Measurements from ENCODE around the gene AKR1C4.
"Not testable (repeated sequence)": the region's sequence is repeated elsewhere in the genome, so short reads cannot be mapped to it uniquely, and the experiment has no call there.

The AKR1C4 gene

DNA sequence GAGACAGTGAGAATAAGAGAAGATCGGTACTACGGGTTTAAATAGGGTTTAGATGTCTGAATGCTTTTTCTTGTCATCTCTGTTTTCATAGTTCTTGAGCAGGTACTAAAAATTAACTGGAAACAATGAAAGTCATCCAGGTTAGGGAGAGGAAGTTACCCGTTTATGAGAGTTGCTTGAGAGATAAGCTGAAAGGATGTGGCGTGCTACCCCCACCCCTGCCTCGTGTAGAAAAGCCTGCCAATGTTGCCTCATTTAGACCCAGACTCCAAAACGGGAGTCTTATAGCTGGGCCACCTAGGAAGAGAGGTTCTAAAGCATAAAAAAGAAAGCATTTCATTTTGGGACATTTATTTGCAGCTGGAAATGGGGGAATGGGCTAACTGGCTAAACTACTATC, 10.2 kb downstream of the AKR1C4 start:
- DNase-seq (ENCODE audit: low read depth in 2 of 2), result no peak

DNA sequence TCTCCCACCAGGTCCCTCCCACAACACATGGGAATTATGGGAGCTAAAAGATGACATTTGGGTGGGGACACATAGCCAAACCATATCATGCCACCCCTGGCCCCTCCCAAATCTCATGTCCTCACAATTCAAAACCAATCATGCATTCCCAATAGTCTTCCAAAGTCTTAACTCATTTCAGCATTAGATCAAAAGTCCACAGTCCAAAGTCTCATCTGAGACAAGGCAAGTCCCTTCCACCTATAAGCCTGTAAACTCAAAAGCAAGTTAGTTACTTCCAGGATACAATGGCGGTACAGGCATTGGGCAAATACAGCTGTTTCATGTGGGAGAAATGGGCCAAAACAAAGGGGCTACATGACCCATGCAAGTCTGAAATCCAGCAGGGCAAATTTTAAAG, 13.1 kb downstream of the AKR1C4 start:
- not testable (repeated sequence) for DNase-seq (ENCODE audit: low read depth in 2 of 2)

DNA sequence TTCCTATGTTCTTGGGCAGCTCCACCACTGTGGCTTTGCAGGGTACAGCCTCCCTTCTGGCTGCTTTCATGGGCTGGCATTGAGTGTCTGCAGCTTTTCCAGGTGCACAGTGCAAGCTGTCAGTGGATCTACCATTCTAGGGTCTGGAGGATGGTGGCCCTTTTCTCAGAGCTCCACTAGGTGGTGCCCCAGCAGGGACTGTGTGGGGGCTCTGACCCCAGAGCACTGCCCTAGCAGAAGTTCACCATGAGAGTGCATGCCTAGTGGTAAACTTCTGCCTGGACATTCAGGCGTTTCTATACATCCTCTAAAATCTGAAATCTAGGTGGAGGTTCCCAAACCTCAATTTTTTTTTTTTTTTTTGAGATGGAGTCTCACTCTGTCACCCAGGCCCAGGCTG, 13.6 kb downstream of the AKR1C4 start:
- not testable (repeated sequence) for DNase-seq (ENCODE audit: low read depth in 2 of 2)

DNA sequence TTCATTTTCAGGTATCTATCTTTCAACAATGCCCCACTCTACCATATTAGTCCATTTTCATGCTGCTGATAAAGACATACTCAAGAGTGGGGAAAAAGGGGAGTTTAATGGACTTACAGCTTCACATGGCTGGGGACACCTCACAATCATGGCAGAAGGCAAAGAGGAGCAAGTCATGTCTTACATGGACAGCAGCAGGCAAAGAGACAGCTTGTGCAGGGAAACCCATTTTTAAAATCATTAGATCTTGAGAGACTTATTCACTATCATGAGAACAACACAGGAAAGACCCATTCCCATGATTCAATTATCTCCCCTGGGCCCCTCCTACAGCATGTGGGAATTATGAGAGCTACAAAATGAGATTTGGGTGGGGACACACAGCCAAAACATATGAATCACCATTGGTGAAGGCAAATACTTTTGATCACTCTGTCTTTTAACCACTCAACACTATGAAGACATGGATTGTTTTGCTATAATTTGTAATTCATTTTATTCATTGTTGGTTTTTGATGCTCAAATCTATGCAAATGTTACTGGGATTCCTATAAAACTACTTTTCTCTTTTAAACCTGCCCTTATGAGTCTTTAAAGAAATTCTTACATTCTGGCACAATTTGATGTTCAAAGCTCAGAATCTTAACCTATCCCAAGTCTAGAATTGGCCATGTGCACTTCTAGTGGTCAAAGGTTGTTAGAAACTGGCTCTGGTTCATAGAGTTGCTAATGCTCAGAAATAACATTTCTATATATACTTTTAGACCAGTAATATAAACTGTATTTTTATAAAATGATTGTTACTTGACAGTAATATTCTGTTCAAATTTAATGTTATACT, 15.3 kb downstream of the AKR1C4 start:
- no peak for DNase-seq (ENCODE audit: low read depth in 2 of 2)

DNA sequence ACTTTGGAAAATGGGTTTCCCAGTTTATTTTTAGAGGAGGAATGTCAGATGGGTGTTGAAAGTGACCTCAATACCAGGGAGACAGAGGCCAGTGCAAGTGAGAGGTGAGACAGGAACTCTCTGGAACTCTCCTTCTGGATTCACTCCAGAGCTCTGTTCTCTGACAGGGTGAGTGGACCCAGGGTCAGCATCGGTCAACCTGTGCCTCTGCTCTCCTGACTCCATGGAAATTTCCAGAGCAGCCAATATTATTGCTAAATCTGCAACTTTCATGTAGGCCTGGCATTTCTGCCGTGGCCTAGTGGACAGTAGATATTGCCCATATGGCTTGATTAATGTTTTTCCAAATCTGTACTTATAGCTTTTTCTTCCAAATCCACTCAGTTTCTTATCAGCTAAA, 20.2 kb downstream of the AKR1C4 start:
- DNase-seq (ENCODE audit: low read depth in 2 of 2), result no peak

DNA sequence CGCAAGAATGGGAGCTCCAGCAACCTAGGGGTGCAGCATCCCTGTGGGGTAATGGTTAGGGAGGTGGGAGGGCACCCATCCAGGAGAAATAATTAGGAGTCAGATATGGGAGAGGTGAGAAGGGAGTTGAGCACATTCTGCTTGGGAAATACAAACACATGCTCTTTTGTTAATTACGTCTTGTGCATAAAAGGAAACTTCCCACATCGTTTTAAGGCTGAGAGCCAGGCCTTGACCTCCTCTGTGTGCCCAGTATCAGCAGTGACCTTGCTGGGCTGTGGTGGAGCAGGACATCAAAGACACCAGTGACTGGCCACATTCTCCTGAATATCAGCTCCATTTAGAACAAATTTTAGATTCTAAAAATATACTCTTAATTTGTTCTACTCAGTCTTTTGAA, 22.6 kb downstream of the AKR1C4 start:
- DNase-seq (ENCODE audit: low read depth in 2 of 2), result no peak

DNA sequence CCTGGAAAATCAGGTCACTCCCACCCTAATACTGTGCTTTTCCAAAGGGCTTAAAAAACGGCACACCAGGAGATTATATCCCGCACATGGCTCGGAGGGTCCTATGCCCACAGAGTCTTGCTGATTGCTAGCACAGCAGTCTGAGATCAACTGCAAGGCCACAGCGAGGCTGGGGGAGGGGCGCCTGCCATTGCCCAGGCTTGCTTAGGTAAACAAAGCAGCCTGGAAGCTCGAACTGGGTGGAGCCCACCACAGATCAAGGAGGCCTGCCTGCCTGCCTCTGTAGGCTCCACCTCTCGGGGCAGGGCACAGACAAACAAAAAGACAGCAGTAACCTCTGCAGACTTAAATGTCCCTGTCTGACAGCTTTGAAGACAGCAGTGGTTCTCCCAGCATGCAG, 26.3 kb downstream of the AKR1C4 start:
- not testable (repeated sequence) for DNase-seq (ENCODE audit: low read depth in 2 of 2)

DNA sequence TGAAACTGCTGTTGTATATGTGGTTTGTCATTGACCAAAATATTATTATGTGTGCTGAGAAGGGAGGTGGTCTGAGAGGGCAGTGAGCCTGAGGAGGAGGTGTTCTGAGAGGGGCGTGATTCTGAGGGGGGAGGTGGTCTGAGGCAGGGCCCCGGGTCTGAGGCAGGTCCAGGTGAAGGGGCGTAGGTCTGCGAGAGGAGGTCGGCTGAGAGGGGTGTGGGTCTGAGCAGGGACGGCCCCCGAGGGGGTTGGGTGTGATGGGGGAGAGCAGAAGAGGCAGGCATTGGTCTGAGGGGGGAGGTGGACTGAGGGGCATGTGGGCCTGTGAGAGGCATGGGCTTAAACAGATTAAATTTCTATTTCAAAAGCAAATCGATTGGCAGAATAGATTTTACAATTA, 32.4 kb downstream of the AKR1C4 start:
- no peak for DNase-seq (ENCODE audit: low read depth in 2 of 2)

DNA sequence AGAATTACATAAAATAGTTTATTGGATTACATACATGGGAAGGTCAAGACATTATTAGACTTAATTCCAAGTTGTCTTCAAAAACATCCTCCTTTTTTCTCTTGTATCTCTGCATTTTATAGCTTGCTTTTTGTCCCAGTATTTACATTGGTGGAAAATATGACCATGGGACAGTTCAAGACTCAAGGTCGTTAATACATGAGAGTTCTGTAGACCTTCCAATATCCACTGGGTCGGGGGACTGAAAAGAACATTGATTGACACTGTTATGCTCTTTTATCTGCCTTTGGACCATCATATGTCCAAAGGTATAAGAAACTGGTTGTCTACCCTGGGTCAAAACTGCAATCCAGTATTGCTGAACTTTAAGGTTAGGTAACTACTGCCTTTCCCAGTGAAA, 36.7 kb downstream of the AKR1C4 start:
- no peak for DNase-seq (ENCODE audit: low read depth in 2 of 2)

DNA sequence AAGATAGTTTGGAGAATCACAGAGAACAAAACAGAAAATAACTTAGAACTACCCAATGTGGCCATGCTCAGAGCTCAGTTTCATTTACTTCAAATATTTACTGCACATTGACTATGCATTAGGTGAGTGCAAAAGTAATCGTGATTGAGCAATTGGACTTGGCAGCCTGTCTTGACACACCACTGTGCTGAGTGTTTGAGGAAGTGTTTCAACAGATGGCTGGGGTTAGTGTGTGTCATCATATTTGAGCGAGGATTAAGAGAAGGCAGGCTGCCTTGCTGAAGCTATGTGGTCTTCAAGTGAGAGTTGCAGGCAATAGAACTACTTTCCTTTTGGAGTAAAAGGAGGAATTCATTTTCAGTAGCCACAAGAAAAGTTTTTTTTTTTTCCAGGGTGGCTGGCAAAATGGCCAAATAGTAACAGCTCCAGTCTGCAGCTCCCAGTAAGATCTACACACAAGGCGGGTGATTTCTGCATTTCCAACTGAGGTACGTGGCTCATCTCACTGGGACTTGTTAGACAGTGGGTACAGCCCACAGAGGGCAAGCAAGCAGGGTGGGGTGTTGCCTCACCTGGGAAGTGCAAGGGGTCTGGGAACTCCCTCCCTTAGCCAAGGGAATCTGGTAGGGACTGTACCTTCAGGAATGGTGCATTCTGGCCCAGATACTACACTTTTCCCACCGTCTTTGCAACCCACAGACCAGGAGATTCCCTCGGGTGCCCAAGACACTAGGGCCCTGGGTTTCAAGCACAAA, 37.6 kb downstream of the AKR1C4 start:
- no peak for DNase-seq (ENCODE audit: low read depth in 2 of 2)

DNA sequence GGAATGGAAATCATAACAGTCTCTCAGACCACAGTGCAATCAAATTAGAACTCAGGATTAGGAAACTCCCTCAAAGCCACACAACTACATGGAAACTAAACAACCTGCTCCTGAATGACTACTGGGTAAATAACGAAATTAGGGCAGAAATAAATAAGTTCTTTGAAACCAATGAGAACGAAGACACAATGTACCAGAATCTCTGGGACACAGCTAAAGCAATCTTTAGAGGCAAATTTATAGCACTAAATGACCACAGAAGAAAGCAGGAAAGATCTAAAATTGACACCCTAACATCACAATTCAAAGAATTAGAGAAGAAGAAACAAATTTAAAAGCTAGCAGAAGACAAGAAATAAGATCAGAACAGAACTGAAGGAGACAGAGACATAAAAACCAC, 40.9 kb downstream of the AKR1C4 start:
- DNase-seq (ENCODE audit: low read depth in 2 of 2), result not testable (repeated sequence)

DNA sequence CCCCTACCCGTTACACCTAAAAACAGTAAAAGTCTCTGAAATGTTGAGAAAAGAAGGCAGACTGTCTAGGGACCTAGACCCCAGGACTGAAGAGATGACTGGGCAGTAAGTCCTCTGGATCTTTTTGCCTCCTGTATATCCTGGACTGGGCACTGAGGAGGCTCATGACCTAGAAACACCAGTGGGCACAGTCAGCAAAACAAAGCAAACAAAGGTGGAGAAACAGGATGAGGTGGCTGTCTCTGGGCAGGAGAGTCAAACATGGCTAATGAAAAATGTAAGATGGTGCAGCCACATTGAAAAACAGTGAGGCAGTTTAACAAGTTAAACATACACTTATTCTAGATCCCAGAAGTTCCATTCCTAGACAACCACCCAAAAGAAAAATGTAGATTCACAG, 45.9 kb downstream of the AKR1C4 start:
- no peak for DNase-seq (ENCODE audit: low read depth in 2 of 2)

DNA sequence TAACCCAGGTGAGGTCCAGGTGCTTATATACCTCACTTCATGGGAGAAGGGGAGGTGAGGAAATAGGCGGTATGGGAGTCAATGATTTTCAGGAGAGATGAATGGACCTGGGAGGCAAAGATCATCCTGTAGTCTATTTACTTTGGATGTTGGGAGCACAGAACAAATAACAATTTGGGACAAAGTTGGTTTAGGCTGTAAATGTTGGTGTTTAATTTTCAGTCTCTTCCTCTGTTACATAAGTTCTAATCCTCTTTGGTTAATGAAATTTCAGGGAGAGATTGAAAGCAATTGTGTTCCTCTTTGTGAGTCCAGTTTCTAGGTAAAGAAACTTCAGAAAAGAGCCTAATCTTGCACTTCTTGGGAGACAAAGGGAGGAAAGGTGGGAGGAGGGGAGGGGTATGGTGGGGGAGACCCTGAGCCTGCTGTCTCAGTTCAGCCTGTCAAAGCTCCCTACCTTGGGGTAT, 46.9 kb downstream of the AKR1C4 start:
- no peak for DNase-seq (ENCODE audit: low read depth in 2 of 2)

DNA sequence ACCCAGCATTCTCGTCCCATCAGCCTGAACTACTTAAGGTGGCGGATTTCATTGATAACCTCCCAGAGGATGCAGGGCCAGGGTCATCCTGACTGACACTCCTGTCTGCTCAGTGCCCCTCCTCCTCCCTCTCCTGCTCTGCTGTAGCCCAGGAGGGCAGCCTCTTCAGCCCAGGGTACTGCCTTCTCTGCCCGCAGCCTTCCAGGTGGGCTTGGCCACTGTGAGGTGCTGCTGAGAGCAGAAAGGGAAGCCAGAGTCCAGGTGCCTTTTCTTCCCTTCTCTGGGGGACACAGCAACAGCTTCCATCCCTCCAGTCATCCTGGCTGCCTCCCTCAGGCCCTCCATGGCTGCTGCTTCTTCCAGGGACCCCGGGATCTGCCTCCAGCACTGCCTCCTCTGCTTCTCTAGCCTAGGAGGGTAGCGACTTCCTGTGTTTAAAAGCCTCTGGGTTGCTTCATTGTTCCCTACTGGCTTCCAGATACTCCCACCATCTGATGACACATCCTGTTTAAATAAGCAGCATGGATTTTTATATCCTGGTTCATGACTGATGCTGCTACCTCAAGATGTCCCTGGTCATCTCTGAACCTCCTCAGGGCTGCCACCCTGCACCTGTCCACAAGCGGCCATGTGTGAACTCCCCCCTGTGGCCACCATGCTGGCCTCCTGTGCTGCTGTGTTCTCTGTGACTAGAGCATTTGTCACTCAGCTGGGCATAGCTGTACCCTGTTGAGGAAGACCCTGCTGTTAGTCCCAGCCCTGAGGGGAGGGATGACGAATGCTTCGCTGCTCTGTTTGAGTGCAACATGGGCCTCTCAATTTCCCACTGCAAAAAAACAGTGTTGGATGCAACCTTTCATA, 55.8 kb downstream of the AKR1C4 start:
- no peak for DNase-seq (ENCODE audit: low read depth in 2 of 2)

DNA sequence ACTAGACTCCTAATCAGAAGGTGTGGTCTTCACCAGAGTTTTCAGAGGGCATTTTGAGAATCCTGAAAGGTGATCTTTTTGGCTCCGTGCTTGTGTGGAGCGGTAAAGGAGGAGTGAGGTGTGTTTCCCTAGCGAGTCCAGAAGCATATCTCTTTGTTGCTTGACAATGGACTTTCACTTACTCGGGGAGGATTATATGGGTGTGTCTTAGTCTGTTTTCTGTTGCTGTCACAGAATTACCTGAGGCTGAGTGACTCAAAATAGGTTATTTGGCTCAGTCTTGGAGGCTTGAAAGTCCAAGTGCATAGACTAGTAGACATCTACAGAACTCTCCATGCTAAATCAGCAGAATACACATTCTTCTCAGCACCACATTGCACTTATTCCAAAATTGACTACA, 57.9 kb downstream of the AKR1C4 start:
- DNase-seq (ENCODE audit: low read depth in 2 of 2), result no peak

DNA sequence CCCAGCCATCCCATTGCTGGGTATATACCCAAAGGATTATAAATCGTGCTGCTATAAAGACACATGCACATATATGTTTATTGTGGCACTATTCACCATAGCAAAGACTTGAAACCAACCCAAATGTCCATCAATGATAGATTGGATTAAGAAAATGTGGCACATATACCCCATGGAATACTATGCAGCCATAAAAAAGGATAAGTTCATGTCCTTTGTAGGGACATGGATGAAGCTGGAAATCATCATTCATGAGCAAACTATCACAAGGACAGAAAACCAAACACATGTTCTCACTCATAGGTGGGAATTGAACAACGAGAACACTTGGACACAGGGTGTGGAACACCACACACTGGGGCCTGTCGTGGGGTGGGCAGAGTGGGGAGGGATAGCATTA, 61.1 kb downstream of the AKR1C4 start:
- not testable (repeated sequence) for DNase-seq (ENCODE audit: low read depth in 2 of 2)

DNA sequence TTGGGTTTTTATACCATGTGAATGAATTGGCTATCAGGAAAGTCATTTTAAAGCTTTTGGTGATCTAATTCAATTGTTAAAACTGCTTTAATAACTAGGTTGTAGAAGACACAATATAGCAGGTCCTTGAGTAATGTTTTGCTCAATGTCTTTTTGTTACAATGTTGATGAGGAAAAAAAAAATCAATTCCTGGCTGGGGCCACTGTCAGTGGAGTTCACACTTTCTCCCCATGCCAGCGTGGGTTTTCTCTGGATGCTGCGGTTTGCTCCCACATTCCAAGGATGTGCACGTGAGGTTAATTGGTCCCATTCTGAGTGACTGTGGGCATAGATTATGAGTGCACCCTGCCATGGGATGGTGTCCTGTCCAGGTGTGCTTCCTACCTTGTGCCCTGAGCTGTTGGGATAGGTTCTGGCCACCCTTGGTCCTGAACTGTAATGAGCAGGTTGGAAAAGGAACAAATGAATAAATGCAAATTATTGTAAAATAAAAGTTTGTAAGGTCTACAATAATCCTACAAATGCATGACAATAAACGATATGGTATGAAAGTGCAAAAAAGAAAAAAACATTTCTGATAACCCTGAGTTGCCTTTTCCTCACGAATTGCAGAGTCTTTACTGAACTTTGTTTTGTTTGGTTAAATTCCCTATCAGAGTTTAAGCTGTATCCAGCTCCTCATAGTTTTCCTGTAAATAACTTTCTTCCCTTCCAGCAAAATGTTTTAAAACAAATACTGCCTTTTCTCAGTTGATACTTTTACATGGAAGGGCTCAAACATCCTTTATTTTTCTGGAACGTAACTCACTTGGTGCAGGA, 62.7 kb downstream of the AKR1C4 start:
- no peak for DNase-seq (ENCODE audit: low read depth in 2 of 2)

DNA sequence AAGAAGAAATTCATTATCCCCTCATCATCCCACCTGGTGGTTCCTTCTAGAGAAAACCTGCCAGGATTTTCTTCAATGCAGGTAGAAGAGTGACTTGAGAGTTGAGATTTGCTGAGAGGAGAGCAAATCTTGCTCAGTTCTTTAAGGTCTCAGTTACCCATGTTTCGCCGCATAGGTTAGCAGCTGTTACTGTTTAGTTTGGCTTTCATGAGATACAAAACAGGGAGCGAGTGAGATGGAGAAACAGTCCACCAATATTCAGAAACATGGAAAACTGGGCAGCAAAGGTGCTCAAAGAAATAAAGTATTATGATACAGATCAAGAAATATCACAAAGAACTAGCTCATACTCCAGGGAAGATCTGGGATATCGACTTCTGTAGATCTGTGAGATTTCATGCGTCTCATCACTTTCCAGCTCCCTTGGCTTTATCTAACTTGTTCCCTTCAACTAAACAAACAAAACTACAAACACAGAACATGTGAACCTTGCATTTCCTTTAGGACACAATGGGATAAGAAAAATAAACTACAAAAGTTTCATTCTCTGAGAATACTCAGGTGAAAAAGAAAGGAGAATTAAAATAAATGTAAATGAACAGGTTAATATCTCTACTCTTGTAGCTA, 63.4 kb downstream of the AKR1C4 start:
- no peak for DNase-seq (ENCODE audit: low read depth in 2 of 2)

DNA sequence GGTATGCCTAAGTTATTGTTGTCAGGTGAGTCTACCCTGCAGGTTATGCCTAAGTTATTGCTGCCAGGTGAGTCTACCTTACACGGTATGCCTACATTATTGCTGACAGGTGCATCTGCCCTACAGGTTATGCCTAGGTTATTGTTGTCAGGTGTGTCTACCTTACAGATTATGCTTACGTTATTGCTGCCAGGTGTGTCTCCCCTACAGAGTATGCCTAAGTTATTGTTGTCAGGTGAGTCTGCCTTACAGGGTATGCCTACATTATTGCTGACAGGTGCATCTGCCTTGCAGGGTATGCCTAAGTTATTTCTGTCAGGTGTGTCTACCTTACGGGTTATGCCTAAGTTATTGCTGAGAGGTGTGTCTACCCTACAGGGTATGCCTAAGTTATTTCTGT, 64.2 kb downstream of the AKR1C4 start:
- no peak for DNase-seq (ENCODE audit: low read depth in 2 of 2)

DNA sequence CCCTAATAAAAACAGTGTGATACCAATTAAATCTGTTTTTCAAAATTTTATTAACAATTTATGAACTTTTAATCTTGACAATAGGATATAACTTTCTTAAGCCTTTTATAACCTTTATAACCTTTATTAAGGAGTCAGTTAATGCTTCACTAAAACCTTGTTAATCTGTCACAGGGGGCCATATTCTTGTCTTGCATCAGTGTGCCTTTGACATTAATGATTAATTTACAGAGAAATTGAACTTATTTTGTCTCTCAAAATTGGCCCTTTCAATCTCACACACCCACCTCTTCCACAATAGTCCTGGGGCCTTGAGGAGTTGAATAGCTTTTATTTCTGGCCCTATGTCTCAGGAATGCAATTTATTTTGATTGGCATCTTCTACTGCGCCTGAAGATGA, 68.5 kb downstream of the AKR1C4 start:
- no peak for DNase-seq (ENCODE audit: low read depth in 2 of 2)

DNA sequence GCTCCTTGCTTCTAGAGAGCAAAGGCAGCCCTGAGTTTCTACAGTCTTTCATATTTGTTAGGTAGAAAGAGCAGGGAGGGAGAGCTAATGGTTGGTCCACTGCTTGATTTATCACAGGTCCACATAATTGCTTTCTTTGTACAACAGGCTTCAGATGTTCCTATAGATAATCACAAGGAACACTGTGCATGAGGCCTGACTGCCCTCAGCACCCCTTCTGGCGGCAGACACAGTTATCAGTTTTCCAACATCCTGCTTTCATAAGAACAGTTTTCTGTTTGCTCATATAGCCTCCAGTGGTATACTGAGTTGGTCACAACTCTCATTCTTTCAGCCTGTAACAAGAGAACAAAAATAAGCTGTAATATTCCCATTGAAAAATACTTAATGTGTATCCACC, 69.7 kb downstream of the AKR1C4 start:
- no peak for DNase-seq (ENCODE audit: low read depth in 2 of 2)
